SK-N-SH treated with all-trans-retinoic acid at 6 μM for 48 hours (cell line): ENCODE measurements around the gene MEIS1.

Source experiments
- ARNTL ChIP-seq: fragments of 450-650 bp; formaldehyde crosslinking; IDR thresholded peaks from 2 replicates; pipeline ENCODE4 v1.5.0; 2020; ENCODE audit warnings: low read depth, mild to moderate bottlenecking, moderate library complexity, borderline replicate concordance
- ISL1 ChIP-seq: fragments of 250-450 bp; sonication (Bioruptor Pico); IDR thresholded peaks from 2 replicates; pipeline ENCODE4 v2.1.2; 2022; ENCODE audit warnings: mild to moderate bottlenecking, moderate library complexity
- OSR1 ChIP-seq: fragments of 250-450 bp; sonication (Bioruptor Pico); IDR thresholded peaks from 2 replicates; pipeline ENCODE4 v1.8.0; 2022; ENCODE audit warnings: moderate library complexity, mild to moderate bottlenecking, inconsistent platforms
- PPARA ChIP-seq: fragments of 250-450 bp; sonication (Bioruptor Pico); IDR thresholded peaks from 2 replicates; pipeline ENCODE4 v1.5.0; 2020; ENCODE audit warnings: mild to moderate bottlenecking, borderline replicate concordance
- RARB ChIP-seq: fragments of 250-450 bp; sonication (Bioruptor Pico); IDR thresholded peaks from 2 replicates; pipeline ENCODE4 v1.8.0; 2021; ENCODE audit warnings: mild to moderate bottlenecking, moderate library complexity
- SNAI2 ChIP-seq: fragments of 250-450 bp; sonication (Bioruptor Pico); IDR thresholded peaks from 2 replicates; pipeline ENCODE4 v1.5.0; 2020; ENCODE audit warnings: mild to moderate bottlenecking, moderate library complexity
- TSHZ2 ChIP-seq: fragments of 250-450 bp; sonication (Bioruptor Pico); IDR thresholded peaks from 2 replicates; pipeline ENCODE4 v1.5.0; 2020; ENCODE audit warnings: mild to moderate bottlenecking, moderate library complexity
- ZFP3 ChIP-seq: fragments of 250-450 bp; sonication (Bioruptor Pico); IDR thresholded peaks from 2 replicates; pipeline ENCODE4 v1.5.0; 2020; ENCODE audit warnings: mild to moderate bottlenecking, moderate library complexity
- ZNF565 ChIP-seq: fragments of 450-650 bp; formaldehyde crosslinking; conservative IDR thresholded peaks from 2 replicates; pipeline ENCODE4 v1.5.0; 2020; ENCODE audit warnings: low read depth, mild to moderate bottlenecking, moderate library complexity
- ZNF70 ChIP-seq: fragments of 450-650 bp; formaldehyde crosslinking; IDR thresholded peaks from 2 replicates; pipeline ENCODE4 v1.5.0; 2020; ENCODE audit warnings: mild to moderate bottlenecking, moderate library complexity

GRCh38 chr2:66421612-66422011, 13.3 kb upstream of the MEIS1 start:
- TF ChIP-seq OSR1 (no peak), PPARA (no peak), ISL1 (CRISPR knock-in tag) (no peak), SNAI2 (no peak), ZFP3 (no peak), ARNTL (CRISPR knock-in tag) (no peak), TSHZ2 (CRISPR knock-in tag) (no peak), ZNF565 (no peak), RARB (CRISPR knock-in tag) (no peak), ZNF70 (CRISPR knock-in tag) (no peak)
